Central memory CD4-positive, alpha-beta T cell (primary cell): ENCODE data around the gene GLIS2.

ENCODE experiments used
- DNase-seq: peaks from one replicate; pipeline ENCODE4 v3.0.0; 2022

GLIS2 gene

DNA sequence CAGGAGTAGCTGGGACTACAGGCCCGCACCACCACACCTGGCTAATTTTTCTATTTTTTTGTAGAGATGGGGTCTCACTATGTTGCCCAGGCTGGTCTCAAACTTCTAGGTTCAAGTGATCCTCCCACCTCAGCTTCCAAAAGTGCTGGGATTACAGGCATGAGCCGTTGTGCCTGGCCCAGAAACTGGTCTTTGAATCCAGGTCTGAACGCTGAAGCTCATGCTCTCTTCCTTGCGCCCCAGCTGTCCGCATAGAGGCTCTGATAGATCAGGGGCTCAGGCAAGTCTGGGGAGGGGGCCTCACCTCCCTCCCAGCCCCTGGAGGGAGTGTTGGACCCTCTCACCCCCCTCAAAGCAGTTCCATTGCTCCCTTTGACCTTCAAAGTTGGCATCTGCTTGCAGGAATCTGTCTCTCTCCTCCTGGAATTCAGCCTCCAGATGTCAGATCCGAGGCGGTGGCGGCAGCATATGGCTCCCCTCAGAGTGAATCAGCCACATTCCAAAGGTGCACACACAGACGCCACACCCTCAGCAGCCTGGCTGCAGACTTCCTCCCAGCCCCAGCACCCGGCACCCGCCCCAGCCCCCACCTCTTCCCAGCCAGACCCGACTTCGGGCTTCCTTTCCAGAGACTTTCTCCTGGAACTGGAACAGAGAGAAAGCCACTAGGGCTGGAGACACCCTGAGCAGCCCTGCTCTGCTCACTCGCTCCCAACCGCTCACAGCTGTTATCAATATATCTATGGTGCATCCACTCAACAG, 16.9 kb upstream of the GLIS2 start:
- no peak for DNase-seq

DNA sequence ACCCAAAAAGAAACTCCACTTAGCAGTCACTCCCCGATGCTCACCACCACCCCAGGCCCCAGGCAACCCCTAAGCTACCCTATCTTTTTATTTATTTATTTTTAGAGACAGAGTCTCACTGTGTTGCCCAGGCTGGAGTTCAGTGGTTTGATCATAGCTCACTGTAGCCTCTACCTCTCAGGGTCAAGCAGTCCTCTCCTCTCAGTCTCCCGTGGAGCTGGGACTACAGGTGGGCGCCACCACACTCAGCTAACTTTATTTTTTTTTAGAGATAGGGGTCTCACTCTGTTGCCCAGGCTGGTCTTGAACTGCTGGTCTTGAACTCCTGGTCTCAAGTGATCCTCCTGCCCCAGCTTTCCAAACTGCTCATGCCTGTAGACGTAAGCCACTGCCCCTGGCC, 14.7 kb upstream of the GLIS2 start:
- no peak for DNase-seq

DNA sequence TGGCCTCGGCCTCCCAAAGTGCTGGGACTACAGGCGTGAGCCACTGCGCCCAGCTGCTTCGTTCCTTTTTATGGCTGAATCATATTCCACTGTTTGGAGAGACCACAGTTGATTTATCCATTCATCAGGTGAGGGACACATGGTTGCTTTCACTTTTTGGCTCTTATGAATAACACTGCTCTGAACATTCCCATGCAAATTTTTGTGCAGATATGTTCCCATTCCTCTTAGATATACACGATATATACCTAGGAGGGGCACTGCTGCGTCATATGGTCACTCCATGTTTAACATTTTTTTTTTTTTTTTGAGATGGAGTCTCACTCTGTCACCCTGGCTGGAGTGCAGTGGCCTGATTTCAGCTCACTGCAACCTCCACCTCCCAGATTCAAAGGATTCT, 13.9 kb upstream of the GLIS2 start:
- DNase-seq, result no peak

DNA sequence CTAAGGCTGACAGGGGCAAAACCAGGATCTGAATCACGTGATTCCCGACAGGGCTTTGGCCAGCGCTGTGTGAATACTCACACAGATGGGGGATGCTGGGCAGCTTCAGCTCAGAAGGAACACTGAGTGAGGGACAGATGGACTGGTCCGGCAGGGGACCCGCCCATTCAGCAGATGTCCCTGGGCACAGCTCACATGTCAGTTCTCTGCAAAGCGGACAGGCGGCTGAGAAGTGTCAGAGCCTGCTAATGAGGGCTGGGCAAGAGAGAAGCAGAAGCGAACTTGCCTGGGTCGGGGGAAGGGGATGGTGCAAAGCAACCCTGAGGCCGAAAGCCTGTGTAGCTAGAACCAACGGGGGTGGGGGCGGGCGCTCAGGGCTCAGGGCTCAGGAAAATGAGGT, 11.9 kb upstream of the GLIS2 start:
- no peak for DNase-seq

DNA sequence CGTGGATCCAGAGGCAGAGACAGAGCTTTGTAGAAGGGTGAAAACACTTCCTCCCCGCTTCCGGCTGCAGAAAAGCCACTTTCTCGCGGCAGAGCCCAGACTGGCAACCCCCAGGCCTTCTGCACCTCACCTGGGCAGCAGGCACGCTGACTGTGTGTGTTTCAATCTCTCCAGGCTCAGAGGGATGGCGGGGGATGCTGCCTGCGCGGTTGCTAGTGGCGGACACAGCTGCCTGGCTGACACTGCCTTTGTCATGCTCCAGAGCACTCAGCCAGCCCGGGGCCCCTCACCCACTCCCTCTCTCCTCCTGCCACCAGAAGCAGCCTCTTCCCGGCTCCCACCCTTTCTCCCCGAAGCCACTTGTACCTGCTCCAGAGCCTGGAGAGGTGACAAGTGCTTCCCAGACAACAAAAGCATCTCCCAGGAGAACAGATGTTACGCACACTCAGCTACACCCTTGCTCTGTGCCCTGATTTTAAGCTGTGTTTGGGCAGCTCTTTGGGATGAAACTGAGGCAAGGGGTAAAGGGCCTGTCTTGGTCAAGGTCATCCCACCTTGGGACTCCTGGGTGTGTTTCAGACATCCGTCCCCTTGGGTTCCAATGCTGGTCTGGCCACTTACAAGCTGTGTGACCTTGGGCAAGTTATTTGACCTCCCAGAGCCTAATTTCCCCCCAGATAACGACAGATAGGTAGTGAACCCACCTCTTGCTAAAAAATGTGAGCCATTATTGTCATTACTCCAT, 9.2 kb upstream of the GLIS2 start:
- DNase-seq, result peak; percentile 50

DNA sequence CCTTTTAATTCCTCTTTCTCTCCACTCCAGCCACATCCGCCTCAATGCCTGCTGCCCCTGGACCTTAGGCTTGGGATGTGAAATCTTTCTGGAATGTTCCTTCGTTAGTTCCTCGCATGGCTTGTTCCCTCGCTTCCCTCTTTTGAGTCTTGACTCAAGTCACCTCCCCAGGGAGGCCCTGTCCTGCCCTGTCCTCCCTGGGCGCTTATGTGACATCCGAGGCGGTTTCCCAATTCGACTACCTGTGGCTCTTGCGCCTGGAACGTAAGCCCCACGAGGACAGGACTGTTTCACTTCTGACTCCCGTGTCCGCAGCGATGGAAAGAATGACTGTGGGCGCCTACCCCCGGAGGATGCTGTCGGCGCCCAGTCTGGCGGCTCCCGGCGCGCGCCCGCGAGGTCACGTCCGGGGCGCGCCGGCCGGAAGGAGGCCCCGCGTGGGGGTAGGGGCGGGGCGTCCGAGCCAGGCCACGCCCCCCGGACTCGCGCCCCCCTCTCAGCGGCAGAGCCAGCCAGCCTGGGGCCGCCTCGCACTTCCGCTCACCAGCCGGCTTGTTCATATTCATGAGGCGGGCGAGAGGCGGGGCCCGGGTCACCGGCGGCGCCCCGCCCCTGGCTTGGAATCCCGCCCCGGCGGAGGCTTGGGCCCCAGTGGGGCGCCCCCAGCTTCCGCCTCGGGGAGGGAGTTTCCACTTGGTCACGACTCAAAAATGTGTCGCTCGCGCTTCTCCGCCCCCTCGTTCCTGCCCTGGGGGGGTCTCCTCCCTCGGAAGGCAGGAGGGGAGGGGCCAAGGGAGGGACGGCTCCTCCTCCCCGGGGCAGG, 8.4 kb upstream of the GLIS2 start:
- peak; percentile 98 for DNase-seq

DNA sequence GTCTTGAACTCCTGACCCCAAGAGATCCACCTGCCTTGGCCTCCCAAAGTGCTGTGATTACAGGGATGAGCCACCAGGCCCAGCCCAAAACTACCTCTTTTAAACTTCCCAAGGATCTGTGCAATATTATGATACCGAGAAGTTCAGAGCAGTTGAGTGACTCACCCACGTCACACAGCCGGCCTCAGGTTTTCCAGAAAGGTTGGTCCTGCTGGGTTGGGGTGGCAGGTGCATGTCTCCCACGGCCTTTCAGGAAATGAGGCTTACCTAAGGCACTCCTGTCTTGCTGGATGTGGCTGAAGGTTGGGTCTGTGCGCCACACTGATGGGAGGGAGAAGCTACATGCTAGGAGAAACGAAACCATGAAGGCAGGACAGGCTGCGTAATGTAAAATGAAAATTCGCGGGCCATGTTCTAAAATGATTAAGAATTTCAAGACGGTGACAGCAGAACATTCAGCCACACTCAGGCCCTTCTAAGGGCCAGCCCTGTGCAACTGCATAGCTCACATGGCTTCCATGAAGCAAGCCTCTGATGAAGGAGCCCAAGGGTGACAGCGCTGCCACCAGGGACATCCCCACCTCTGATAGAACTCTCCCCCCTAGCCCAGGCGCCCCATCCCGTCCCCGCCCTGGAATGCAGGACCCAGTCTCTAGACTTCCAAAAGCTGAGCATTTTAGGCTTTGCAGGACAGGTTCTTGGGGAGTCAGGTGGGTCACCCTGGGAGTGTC, 6.6 kb upstream of the GLIS2 start:
- no peak for DNase-seq

DNA sequence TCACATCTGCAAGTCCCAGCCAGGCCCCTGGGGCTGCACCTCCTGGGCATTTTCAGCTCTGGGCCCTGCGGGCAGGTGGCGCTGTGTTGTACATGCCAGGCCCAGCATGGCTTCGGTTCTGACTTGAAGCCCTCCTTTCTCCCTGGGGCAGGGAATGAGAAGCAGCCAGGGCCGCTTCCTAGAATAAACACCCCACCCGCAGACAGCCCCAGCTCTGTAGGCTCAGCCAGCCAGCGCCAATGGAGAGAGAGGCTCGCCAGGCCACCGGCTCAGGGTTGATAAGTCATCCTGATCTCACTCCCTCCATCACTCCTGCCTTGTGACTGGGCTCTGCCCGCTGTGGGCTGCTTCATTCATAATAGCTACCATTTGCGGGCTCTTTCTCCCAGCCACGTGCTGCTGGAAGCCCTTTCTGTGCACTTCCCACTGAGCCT, 6.0 kb upstream of the GLIS2 start:
- DNase-seq, result peak; percentile 35

DNA sequence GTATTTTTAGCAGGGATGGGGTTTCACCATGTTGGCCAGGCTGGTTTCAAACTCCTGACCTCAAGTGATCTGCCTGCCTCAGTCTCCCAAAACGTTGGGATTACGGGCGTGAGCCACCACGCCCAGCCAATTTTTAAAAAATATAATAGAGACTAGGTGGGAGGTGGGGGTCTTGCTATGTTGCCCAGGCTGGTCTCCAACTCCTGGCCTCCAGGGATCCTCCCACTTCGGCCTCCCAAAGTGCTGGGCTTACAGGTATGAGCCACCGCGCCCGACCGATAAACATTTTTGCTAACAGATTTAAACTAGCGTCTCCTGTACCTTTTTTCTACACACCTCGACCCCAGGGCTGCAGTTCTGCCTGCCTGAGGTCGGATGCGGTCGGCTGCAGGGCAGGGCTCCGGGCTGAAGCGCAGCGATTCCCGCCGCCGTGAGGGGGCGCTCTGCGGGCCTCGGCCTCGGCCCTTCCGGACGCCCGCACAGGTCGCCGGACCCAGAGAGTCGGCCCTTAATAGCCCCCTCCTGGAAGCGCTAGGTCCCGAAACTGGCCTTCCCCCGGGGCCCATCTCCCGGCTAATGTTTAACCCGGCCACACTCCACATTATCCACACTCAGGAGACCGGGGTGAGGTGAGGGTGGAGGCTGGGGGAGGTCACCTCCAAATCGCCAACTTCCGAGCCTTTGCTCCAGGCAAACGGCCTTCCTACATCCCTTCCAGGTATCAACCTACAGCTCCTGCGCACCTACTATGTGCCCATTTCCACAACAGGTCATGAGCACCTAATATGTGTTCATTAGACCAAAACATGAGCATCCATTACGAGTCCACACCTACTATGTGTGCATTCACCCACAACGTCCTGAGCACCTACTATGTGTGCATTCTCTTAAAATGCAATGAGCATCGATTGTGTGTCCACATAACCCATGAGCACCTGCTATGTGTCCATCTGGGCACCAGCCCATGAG, 2.0 kb upstream of the GLIS2 start:
- no peak for DNase-seq

DNA sequence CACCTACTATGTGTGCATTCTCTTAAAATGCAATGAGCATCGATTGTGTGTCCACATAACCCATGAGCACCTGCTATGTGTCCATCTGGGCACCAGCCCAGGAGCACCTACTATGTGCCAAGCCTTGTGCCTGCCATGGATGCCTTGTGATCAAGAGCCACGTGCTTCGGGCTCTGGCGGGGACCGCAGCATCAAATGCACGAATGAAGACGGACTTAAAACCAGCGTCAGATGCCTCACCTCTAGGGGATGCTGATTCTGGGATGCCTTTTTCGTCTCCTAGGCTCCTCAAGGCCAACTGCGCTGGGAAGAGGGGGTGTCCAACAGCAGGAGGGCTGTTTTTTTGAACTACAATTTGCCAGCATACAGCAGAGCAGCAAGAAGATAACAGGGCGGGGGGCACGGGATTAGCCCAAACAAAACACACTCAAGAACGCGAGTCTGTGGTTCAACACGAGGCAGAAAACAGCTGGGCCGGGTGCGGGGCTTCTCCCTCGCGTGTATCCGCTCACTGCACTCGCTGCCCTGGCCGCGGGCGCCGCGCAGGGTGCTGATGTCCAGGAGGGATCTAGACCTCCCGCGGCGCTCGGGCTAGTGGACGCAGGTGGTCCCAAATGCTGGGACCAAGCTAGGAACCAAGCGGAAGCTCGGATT, 1.2 kb upstream of the GLIS2 start:
- no peak for DNase-seq

DNA sequence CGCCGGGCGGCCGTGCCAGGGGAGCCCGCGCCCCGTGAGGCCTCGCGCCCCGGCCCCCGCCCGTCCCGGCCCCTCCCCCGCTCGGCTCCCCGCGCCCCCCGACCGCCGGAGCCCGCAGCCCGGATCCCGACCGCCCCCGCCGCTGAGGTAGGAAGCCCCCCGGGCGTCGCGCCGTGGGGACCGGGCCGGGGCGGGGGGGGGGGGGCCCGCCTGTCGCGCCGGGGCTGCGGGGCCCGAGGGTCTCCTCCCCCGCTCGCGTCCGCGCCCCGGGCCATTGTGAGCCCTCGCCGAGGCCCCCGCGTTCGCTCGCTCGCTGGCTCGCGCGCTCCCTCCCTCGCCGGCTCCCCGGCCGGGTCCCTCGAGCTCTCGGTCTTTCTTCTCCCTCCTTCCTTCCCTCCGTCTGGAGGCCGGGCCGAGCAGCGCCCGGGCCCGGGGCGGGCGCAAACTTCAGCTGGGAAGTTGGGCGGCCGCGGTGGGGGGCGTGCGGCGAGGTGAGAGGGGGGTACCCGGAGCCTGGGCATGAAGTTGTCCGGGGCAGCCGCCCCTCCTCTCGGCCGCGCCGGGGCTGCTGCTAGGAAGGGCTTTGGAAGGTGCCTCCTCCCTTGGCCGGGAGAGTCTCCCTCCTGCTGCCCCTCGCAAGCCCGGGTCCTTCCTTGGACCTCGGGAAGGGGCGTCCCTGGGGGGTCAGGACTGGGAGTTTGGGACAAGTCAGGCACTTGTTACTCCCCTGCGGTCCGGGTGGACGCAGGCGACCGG, 419 bp downstream of the GLIS2 start:
- no peak for DNase-seq

DNA sequence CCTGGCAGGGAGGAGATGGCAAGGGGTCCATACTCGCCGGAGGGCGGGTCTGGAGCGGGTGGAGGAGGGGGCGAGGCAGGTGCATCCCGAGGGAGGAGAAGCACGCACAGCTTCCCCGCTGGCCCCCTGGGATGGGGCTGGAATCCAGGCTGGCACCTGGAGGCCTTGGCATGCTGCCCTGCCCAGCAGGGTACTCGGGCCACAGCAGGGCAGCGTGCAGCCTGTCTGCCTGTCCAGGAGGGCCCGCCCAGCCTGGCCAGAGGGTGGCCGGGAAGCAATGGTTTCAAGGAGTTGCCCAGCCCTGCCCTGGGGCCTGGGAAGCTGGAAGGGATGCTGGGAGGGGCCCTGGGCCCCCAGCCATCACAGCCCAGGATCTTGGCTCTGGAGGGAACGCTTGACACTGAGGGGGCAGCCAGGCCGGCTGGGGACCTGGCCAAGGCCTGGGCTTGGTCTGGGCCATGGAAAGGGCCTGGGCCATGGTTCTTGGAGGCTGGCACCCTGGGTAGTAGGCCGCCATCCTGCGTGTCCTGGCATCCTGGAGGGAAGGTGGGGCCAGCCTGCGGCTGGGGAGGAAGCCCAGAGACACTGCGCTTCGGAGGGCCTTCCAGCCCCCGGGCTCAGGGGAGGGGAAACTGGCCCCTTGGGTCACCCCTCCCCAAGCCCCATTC, 1.1 kb downstream of the GLIS2 start:
- no peak for DNase-seq

DNA sequence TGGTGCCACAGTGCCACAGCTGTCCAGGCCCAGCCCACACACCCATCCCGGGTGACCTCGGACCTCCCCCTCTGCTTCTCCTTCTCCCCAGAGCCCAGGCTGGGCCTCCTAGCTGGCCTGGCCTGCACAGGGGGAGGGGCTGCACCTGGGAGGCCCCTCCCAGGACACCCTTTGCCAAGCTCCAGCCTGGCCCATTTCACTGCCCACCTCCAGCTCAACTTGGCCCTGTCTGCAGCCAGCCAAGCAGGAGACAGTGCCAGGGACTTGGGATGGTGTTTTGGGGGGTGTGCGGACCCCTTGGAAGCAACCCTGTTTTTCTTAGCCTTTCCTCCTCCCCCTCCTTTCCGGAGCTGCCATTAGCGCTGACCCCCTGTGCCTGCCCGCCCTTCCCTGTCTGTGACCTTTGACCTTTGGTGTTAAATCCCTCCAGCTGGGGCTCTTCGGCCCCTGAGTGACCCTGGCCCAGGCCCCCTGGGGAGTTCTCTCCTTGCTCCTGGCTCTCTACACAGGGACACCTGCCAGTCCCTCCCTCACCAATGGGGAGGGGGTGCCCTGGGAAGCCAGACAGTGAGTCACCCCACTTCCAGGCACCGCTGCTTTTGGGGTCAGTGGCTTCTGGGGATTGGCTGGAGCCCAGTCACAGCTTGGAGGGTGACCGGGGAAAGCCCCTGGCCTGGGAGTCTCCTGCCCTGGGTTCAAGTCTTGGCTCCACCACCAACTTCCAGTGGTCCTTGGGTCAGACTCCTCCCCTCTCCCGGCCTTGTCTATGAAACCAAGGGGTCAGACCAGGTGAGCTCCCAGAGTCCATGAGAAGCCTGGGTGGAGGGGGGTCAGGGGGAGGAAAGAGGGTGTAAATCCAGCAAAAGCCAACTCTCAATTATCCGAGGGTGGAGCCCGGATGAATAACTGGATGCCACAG, 1.9 kb downstream of the GLIS2 start:
- DNase-seq, result no peak

DNA sequence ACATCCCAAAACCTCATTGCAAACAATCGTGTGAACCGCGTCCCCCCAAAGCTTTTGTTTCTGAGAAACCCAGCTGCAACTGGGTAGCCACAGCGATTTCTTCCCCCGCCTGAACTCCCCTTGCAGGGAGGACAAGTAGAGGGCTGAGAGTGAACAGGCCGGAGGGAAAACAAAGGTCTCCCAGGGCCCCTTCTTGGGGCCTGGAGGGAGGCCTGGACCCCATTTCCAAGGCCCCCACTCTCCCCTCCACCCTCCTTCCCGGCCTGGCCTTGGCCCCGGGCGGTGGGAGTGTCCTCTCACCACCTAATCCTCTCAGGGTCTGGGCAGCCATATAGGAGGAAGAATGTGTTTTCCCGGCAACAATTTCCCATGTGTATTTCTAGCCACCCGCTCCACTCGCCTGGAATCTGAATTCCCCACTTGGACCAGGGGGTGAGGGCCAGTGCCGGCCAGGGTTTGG, 2.6 kb downstream of the GLIS2 start:
- no peak for DNase-seq

DNA sequence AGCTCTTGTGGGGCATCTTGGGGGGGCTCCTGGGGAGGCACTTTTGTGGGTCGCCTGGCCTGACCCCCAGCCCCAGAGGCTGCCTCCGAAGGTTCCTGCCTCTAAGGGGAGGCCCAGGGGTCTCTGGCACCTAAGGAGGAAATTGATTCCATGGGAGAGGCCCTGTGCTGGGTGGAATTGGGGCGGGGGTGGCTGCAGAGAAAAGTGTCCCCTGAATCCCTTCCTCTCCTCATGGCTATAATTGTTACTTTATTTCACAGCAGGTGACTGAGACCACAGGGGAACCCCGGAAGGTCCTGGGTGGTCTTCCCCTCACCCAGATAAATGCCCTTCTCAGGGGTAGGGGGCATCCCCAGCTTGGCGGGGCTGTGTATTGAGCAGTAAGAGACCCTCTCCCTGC, 3.1 kb downstream of the GLIS2 start:
- no peak for DNase-seq

DNA sequence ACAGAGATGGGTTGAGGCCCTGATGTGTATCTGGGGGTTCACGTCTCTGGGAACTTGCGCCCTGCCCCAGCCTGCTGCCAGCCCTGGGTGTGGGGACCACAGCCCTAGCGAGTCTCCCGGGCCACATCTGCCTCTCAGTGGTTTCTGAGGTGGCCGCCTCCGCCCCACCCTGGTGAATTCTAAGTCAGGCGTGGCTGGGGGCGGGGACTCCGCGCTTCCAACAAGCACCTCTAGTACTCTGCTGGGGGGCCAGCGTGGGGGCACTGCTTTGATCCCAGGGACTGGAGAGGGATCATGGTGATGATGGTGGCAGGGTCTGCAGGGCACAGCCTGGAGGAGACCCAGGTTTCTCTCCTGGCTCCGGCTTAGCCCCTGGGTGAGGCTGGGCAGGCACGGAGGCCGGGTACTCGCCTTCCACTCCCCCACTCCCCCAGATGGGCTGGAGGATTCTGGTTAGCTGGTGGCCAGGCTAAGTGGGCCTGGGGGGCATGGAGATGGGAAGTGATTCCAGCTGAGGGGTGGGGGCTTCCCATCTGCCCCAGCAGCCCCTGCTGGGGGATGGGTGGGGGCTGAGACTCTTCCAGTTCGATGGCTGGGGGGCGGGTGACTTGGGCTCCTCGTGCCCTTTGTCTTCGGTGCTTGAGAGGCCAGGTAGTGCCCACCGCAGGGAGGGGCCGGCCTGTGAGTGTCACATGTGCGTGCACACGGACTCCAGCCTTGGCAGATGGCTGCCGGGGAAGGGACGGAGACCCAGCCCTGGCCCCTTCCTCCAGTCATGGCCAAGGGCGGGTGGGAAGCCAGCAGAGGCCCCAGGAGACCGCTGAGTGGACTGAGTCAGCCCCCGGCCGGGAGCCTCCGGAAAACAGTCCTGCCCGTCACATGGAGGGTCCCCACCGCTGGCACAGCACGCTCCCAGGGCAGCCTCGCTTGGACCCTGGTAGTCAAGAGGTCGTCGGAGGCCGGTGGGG, 3.9 kb downstream of the GLIS2 start:
- peak; percentile 44 for DNase-seq

DNA sequence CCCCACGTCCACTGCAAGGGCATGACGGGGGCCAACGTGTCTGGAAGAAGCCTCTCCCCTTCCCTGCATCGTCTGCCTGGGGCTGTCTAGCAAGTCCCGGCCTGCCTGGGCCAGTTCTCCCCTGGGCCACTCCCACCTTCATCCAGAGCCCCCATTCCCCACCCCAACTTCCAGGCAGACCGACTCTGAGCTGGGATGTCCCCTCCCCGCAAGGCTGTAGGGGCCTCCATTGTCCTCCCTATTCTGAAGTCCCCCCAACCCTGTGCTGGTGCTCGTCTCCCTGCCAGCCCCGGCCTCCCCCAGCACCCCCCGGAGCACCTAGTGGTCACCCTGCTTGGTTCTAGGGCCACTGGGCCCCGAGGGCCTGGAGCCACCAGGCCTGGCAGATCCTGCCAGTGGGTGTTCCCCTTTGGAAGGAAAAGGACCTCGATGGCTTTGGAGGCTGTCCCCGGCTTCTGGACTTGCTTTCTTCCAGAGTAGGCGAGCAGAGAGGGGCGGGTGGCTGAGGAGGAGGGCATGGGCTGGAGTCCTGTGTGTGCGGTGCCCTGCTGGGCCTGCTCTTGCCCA, 4.8 kb downstream of the GLIS2 start:
- no peak for DNase-seq
